GM13977 (cell line): ENCODE results near the gene TRIOBP.

Source experiments
- DNase-seq: peaks from one replicate; pipeline ENCODE4 v3.0.0; 2012; ENCODE audit warnings: low spot score
- CTCF ChIP-seq: IDR thresholded peaks from 2 replicates; pipeline ENCODE4 v1.5.1; 2012; ENCODE audit warnings: mild to moderate bottlenecking, control low read depth; ENCODE audit not compliant: insufficient read depth; ENCODE audit errors: extremely low read depth, missing control alignments
- in situ Hi-C: fragments of 300-500 bp; cut with MboI; formaldehyde crosslinking; loops from one replicate; pipeline ENCODE4 v1.12.0; 2022; ENCODE audit warnings: low sequenced_read_pairs, low pct_unique_long_range_greater_than_20kb, mixed read lengths, inconsistent platforms; ENCODE audit not compliant: unreplicated experiment

Gene TRIOBP

DNA sequence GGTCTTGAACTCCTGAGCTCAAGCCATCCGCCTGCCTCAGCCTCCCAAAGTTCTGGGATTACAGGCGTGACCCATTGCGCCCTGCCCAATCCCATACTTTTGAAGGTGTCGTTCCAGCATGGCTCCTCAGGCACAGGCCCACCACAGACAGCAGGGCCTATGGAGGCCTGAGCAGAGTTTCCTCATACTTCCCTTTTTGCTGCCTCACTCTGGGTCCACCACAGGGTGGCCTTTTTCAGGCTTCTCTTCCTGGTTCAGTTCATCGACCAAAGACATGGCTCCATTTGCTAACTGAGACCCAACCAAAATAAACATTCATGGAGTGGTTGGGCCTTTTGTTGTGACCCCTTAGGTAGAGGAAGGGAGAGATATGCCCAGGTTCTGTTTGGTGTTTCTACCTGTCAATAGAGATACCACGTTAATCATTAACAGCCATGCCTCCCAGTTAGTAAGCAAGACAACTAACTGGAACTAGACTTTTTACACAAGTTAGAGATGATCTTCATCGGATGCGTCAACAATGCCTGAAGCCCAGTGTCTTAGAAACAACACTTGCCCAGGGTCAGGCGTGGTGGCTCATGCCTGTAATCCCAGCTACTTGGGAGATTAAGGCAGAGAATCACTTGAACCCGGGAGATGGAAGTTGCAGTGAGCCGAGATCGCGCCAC lies 35.1 kb downstream of the TRIOBP start:
- DNase-seq: no peak
- TF ChIP-seq CTCF: peak; percentile 8

DNA sequence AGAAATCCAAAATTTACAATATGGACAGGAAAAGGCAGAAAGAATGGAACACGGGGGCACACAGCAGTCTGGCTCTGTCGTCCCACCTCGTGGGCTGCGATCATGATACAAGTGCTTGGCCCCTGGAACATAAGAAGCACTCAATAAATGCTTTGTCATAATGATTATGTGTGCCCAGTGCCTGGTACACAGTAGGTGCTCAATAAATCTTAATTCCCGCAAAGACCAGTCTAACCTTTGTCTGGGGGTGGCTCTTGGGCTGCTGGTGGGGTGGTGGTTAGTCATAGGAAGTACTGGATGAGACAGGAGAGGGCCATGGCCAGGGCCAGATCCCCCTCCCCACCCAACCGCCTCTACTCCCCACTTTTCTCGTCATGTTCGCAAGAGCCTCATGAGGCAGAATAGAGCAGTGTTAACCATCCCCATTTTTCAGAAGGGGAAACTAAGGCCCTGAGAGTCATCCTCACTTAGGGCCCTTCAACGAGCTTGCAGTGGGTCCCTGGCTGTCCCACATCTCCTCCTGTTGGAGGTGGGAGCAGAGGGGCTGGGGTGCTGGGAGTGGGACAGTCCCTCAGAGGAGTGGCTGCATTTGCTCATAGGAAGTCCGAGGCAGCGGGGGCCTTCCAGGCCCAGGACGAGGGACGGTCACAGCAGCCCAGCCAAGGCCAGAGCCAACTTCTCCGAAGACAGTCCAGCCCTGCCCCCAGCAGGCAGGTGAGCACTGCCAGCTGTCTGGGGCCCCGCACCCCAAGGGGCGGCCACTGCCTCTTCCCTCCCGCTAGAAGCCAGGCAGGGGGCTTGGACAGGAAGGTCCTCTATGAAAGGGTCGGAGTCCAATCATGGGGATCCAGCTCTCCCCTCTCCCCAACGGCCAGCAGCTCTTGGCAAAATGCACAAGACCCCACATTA lies 36.1 kb downstream of the TRIOBP start:
- TF ChIP-seq CTCF: no peak
- in situ Hi-C loops: no loop called here
- DNase-seq: no peak

More for the DNA sequence above, 35.1 kb downstream of the TRIOBP start:
- in situ Hi-C loops: no loop called here

GRCh38 chr22:37733625-37734401 lies 37.0 kb downstream of the TRIOBP start:
- TF ChIP-seq CTCF: no peak
- DNase-seq: no peak
- in situ Hi-C loops: no loop called here

DNA sequence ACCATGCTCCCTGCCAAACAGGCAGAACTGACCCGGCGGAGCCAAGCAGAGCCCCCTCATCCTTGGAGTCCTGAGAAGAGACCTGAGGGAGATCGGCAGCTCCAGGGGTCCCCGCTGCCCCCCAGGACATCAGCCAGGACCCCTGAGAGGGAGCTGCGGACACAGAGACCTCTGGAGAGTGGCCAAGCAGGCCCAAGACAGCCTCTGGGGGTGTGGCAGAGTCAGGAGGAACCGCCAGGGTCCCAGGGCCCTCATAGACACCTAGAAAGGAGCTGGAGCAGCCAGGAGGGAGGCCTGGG lies 37.5 kb downstream of the TRIOBP start:
- in situ Hi-C loops: no loop called here
- DNase-seq: no peak
- no peak for TF ChIP-seq CTCF

DNA sequence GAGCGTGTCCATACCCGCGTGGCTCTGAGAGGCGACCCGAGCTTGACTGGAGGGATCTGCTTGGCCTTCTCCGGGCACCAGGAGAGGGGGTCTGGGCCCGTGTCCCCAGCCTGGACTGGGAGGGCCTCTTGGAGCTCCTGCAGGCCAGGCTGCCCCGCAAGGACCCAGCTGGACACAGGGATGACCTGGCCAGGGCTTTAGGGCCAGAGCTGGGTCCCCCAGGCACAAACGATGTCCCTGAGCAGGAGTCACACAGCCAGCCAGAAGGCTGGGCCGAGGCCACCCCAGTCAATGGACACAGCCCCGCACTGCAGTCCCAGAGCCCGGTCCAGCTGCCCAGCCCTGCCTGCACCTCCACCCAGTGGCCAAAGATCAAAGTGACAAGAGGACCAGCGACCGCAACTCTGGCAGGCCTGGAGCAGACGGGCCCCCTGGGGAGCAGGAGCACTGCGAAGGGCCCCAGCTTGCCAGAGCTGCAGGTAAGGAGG lies 38.2 kb downstream of the TRIOBP start:
- in situ Hi-C loops: no loop called here
- DNase-seq: no peak

More for the DNA sequence above, 38.2 kb downstream of the TRIOBP start:
- TF ChIP-seq CTCF: no peak
